ENCODE data around the gene NBDY.

DNA sequence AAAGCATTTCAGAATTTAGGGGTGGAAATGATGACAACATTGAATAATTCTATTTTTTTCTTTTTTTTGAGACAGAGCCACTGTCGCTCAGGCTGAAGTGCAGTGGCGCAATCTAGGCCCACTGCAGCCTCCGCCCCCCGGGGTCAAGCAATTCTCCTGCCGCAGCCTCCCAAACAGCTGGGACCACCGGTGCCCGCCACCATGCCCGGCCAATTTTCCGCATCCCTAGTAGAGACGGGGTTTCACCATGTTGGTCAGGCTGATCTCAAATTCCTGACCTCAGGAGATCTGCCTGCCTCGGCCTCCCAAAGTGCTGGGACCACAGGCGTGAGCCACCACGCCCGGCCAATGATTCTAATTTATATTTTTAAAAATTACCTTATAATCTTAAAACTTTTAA, 7.2 kb downstream of the NBDY start:
- TF ChIP-seq TAF1 (IDR thresholded peaks at IDR 0.05; ENCODE audit: borderline replicate concordance, insufficient read depth, low read length) (no peak), SIN3A (IDR thresholded peaks at IDR 0.05; ENCODE audit: borderline replicate concordance, insufficient read depth, low read length) (no peak)
